Measurements from ENCODE around the gene OR52D1. TPM values are rescaled to one million over a fixed set of nuclear protein-coding genes. Genes with fewer than 3 reads are reported as not detected.
A peak's percentile ranks its signal among the peaks of the same experiment; 100 is the strongest.

Gene OR52D1
- total RNA-seq, 1 donor: not detected

GRCh38 chr11:5507933-5508305 is 19.4 kb downstream of the OR52D1 start:
- TF ChIP-seq CTCF (IDR thresholded peaks at IDR 0.05; ENCODE audit: insufficient read depth, low read length): no peak
- H3K4me3 ChIP-seq (ENCODE audit: low read depth, low read length): no peak overlapping the region
- peak; percentile 4 for DNase-seq (ENCODE audit: low read depth)

DNA sequence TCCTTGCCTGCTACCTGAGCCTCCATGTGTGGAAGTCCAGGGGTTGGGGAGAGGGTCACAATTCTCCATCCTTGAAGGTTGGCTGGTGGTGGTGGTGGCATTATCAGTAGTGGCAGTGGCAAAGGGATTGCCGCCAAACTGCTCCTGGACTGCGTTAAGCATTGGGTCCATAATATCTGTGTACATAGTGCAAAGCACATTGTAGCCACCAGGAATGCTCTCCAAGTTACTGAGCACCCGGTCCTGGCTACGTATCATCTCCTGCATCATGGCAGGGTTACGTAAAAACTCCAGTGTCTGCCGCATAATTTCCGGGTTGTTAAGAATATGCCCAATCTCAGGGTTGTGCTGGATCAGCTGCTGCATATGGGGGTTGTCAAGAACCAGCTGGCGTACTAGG is 20.1 kb downstream of the OR52D1 start:
- no peak for TF ChIP-seq CTCF (IDR thresholded peaks at IDR 0.05; ENCODE audit: insufficient read depth, low read length)
- DNase-seq (ENCODE audit: low read depth): no peak
- no peak overlapping the region for H3K4me3 ChIP-seq (ENCODE audit: low read depth, low read length)

- H3K4me3 ChIP-seq (ENCODE audit: low read depth, low read length): no peak within 1 kb of the TSS
- TF ChIP-seq CTCF (IDR thresholded peaks at IDR 0.05; ENCODE audit: insufficient read depth, low read length): no peak
- DNase-seq (ENCODE audit: low read depth): no peak
Measured at GRCh38 chr11:5509803-5510202, 21.3 kb downstream of the OR52D1 start, which contains the start of gene UBQLN3. UBQLN3 (minus strand) TSS chr11:5509957; CDS start chr11:5509558, 399 bp downstream.

DNA sequence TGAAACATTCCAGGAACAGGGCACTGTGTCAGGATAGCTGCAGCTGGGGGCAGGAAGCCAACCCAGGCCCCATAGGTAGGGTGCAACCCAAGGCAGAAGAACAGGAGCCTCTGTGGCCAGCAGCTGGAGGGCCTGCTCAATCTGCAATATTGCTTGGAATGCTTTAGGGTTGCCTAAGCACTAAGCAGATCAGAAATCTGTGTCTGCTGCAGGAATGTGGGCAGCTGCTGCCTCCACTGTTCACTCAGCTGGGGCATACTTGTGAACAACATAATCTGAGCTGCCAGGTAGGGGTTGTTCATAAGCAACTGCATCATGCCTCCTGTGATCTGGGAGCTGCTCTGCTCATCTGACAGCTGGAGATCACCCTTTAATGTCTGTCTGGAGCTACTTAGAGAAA is 26.4 kb downstream of the OR52D1 start:
- TF ChIP-seq CTCF (IDR thresholded peaks at IDR 0.05; ENCODE audit: insufficient read depth, low read length): no peak
- H3K4me3 ChIP-seq (ENCODE audit: low read depth, low read length): no peak overlapping the region
- DNase-seq (ENCODE audit: low read depth): no peak

DNA sequence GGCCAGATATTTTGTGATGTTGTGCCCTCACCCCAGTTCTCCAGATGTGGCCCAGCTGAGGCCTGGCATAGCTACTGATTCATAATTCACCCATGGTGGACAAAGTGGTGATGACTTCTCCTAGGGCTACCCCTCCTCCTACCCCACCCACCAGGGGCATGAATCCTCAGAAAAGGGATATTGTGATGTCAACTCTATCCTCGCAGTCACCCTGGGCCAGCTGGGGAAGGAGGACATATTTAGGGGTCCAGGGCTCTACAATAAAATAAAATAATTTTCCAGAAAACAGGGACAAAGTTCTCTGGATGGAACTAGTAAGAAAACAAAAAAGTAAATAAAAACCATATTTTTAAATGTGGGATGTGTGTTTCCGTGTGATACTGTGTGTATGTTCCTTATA is 28.1 kb downstream of the OR52D1 start, which contains the start of gene UBQLNL:
TSS of gene UBQLNL (minus strand) at position 101 of the 400 bp plus-strand sequence. CDS start 258 bp downstream, outside the sequence.
- TF ChIP-seq CTCF (IDR thresholded peaks at IDR 0.05; ENCODE audit: insufficient read depth, low read length): no peak
- no peak for DNase-seq (ENCODE audit: low read depth)
- H3K4me3 ChIP-seq (ENCODE audit: low read depth, low read length): no peak within 1 kb of the TSS

- no peak overlapping the region for H3K4me3 ChIP-seq (ENCODE audit: low read depth, low read length)
- TF ChIP-seq CTCF (IDR thresholded peaks at IDR 0.05; ENCODE audit: insufficient read depth, low read length): no peak
- no peak for DNase-seq (ENCODE audit: low read depth)
Measured at GRCh38 chr11:5521540-5521939, 33.1 kb downstream of the OR52D1 start.

DNA sequence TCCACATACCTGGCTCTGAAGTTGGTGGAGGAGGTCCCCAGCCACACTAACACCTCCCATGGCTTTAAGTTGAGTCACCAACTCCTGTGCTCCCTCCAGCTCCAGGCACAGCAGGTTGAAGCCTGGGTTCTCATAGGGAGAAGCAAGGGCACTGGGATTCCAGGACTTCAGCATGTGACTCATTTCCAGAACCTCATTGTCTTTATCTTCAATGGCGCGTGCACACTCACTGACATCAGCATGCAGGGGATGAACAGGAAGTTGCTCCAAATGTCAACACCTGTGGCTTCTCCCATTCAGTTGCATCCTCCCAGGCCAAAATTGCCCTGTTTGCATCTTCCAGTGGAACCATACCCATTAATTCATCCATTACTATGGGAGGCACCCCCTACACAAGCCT is 33.8 kb downstream of the OR52D1 start:
- DNase-seq (ENCODE audit: low read depth): no peak
- TF ChIP-seq CTCF (IDR thresholded peaks at IDR 0.05; ENCODE audit: insufficient read depth, low read length): no peak
- no peak overlapping the region for H3K4me3 ChIP-seq (ENCODE audit: low read depth, low read length)
